Measurements from ENCODE around the gene TPRN. TPM values are rescaled to one million over a fixed set of nuclear protein-coding genes. Genes with fewer than 3 reads are reported as not detected.

TPRN gene
- total RNA-seq, 1 donor from 2014 or later = 8.2 TPM

GRCh38 chr9:137192859-137193258 lies 7.7 kb downstream of the TPRN start:
- no peaks in the 10 kb centered on the region for H3K9me3 Mint-ChIP-seq (ENCODE audit: unreplicated experiment)
- H3K36me3 Mint-ChIP-seq (ENCODE audit: low read depth, unreplicated experiment) = no peaks in the 10 kb centered on the region
- no peak for TF ChIP-seq CTCF (IDR thresholded peaks at IDR 0.05; ENCODE audit: unreplicated experiment)
- no peak overlapping the region for H3K27ac Mint-ChIP-seq (ENCODE audit: unreplicated experiment)
- H3K4me1 Mint-ChIP-seq (ENCODE audit: unreplicated experiment) = peaks cover 7% of the 10 kb centered on the region
- peaks cover 10% of the 10 kb centered on the region for H3K27me3 Mint-ChIP-seq (ENCODE audit: unreplicated experiment)
- no peak for DNase-seq (ENCODE audit: low spot score)
- no peak overlapping the region for H3K4me3 Mint-ChIP-seq (ENCODE audit: unreplicated experiment)

- no peaks in the 10 kb centered on the region for H3K9me3 Mint-ChIP-seq (ENCODE audit: unreplicated experiment)
- DNase-seq (ENCODE audit: low spot score) = no peak
- H3K4me1 Mint-ChIP-seq (ENCODE audit: unreplicated experiment) = peaks cover 11% of the 10 kb centered on the region
- no peak for TF ChIP-seq CTCF (IDR thresholded peaks at IDR 0.05; ENCODE audit: unreplicated experiment)
- no peak overlapping the region for H3K4me3 Mint-ChIP-seq (ENCODE audit: unreplicated experiment)
- H3K36me3 Mint-ChIP-seq (ENCODE audit: low read depth, unreplicated experiment) = no peaks in the 10 kb centered on the region
- peaks cover 10% of the 10 kb centered on the region for H3K27me3 Mint-ChIP-seq (ENCODE audit: unreplicated experiment)
- H3K27ac Mint-ChIP-seq (ENCODE audit: unreplicated experiment) = no peak overlapping the region
Observed at GRCh38 chr9:137192448-137192780, 8.1 kb downstream of the TPRN start.

- Mint-ChIP-seq H3K4me1 (ENCODE audit: unreplicated experiment) (peaks cover 11% of the 10 kb centered on the region), H3K27me3 (ENCODE audit: unreplicated experiment) (peaks cover 10% of the 10 kb centered on the region)
Observed at GRCh38 chr9:137191691-137192447, 8.7 kb downstream of the TPRN start.

GRCh38 chr9:137191245-137191644 lies 9.3 kb downstream of the TPRN start:
- Mint-ChIP-seq H3K4me1 (ENCODE audit: unreplicated experiment) (peaks cover 11% of the 10 kb centered on the region), H3K27me3 (ENCODE audit: unreplicated experiment) (peaks cover 7% of the 10 kb centered on the region), H3K36me3 (ENCODE audit: low read depth, unreplicated experiment) (no peaks in the 10 kb centered on the region), H3K27ac (ENCODE audit: unreplicated experiment) (no peak overlapping the region), H3K4me3 (ENCODE audit: unreplicated experiment) (no peak overlapping the region), H3K9me3 (ENCODE audit: unreplicated experiment) (no peaks in the 10 kb centered on the region)
- DNase-seq (ENCODE audit: low spot score) = no peak
- no peak for TF ChIP-seq CTCF (IDR thresholded peaks at IDR 0.05; ENCODE audit: unreplicated experiment)

More at GRCh38 chr9:137191691-137192447, 8.7 kb downstream of the TPRN start:
- H3K9me3 Mint-ChIP-seq (ENCODE audit: unreplicated experiment) = no peaks in the 10 kb centered on the region
- H3K27ac Mint-ChIP-seq (ENCODE audit: unreplicated experiment) = no peak overlapping the region
- DNase-seq (ENCODE audit: low spot score) = no peak
- H3K36me3 Mint-ChIP-seq (ENCODE audit: low read depth, unreplicated experiment) = no peaks in the 10 kb centered on the region
- no peak for TF ChIP-seq CTCF (IDR thresholded peaks at IDR 0.05; ENCODE audit: unreplicated experiment)
- no peak overlapping the region for H3K4me3 Mint-ChIP-seq (ENCODE audit: unreplicated experiment)

- no peak overlapping the region for H3K27ac Mint-ChIP-seq (ENCODE audit: unreplicated experiment)
- peaks cover 11% of the 10 kb centered on the region for H3K4me1 Mint-ChIP-seq (ENCODE audit: unreplicated experiment)
- H3K4me3 Mint-ChIP-seq (ENCODE audit: unreplicated experiment) = no peak overlapping the region
- DNase-seq (ENCODE audit: low spot score) = no peak
- no peak for TF ChIP-seq CTCF (IDR thresholded peaks at IDR 0.05; ENCODE audit: unreplicated experiment)
- H3K27me3 Mint-ChIP-seq (ENCODE audit: unreplicated experiment) = peaks cover 8% of the 10 kb centered on the region
- no peaks in the 10 kb centered on the region for H3K36me3 Mint-ChIP-seq (ENCODE audit: low read depth, unreplicated experiment)
- H3K9me3 Mint-ChIP-seq (ENCODE audit: unreplicated experiment) = no peaks in the 10 kb centered on the region
Observed at GRCh38 chr9:137190315-137190856, 10.2 kb downstream of the TPRN start.

Measured in endothelial cell (in vitro differentiated cells).